OCI-LY3 (cell line): ENCODE data around the gene CD302.

ENCODE experiments used
- H2AFZ ChIP-seq: fragments of 200-600, 300-600 bp; shearing (Covaris generic); 2 replicates; pipeline ENCODE4 v1.6.0; 2014; ENCODE audit warnings: antibody characterized with exemption, low read depth, low read length
- H3K27ac ChIP-seq: fragments of 200-600, 300-600 bp; sonication (generic); 2 replicates; pipeline ENCODE4 v1.5.1; 2014; ENCODE audit warnings: mild to moderate bottlenecking, low read length, moderate library complexity, mixed read lengths
- H3K27me3 ChIP-seq: fragments of 200-600, 300-600 bp; sonication (generic); 2 replicates; pipeline ENCODE4 v1.6.1; 2014; ENCODE audit warnings: low read depth, low read length, mixed read lengths
- H3K36me3 ChIP-seq: fragments of 200-600, 300-600 bp; sonication (generic); replicated peaks from 2 replicates; pipeline ENCODE3; 2014; ENCODE audit warnings: low read depth, low read length, mixed read lengths
- H3K4me1 ChIP-seq: fragments of 300-600, 200-600 bp; sonication (generic); 2 replicates; pipeline ENCODE4 v1.6.1; 2014; ENCODE audit warnings: low read length, mixed read lengths
- H3K4me2 ChIP-seq: fragments of 200-600, 300-600 bp; sonication (generic); 2 replicates; pipeline ENCODE4 v1.6.1; 2014; ENCODE audit warnings: low read length, mixed read lengths
- H3K4me3 ChIP-seq: fragments of 300-600, 200-600 bp; sonication (generic); 2 replicates; pipeline ENCODE4 v1.5.1; 2014; ENCODE audit warnings: antibody characterized with exemption, mild to moderate bottlenecking, low read length, moderate library complexity
- H3K79me2 ChIP-seq: fragments of 300-600, 200-600 bp; shearing (Covaris generic); 2 replicates; pipeline ENCODE4 v1.6.1; 2014; ENCODE audit warnings: mild to moderate bottlenecking, low read length, mixed read lengths
- H3K9ac ChIP-seq: fragments of 300-600, 200-600 bp; shearing (Covaris generic); 2 replicates; pipeline ENCODE4 v1.6.0; 2014; ENCODE audit warnings: mild to moderate bottlenecking, low read length, moderate library complexity
- H3K9me3 ChIP-seq: fragments of 200-600, 300-600 bp; shearing (Covaris generic); 2 replicates; pipeline ENCODE4 v1.6.1; 2014; ENCODE audit warnings: low read length, mixed read lengths; ENCODE audit not compliant: insufficient read depth
- H4K20me1 ChIP-seq: fragments of 200-600, 300-600 bp; sonication (generic); 2 replicates; pipeline ENCODE4 v1.6.1; 2016; ENCODE audit warnings: low read length, mixed read lengths; ENCODE audit not compliant: insufficient read depth
- CTCF ChIP-seq: fragments of 200-600, 300-600 bp; sonication (generic); IDR thresholded peaks from 2 replicates; pipeline ENCODE4 v1.5.1; 2014; ENCODE audit warnings: antibody characterized with exemption, low read length, low read depth
- EZH2phosphoT487 ChIP-seq: fragments of 200-600 bp; shearing (Covaris generic); IDR thresholded peaks from 2 replicates; pipeline ENCODE4 v1.6.1; 2018; ENCODE audit warnings: antibody characterized with exemption, mixed run types, low read depth

The CD302 gene

DNA sequence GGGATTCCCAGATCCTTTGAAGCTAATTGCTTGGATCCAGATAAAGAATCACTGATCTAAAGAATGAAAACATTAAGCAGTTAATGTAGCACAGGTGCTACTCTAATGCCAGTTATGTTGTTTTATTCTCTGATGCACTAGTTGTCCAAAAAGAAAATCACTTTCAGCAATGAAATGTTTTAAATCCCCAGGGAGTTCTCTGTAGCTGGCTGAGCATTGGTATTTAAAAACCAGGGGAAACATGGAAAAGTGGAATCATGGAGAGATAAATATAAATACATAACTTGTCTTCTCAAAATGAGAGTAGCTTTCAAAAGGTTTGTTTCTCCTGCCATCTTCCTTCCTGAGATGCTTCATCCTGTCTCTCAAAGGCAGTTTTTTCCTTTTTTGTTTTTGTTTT, 37.7 kb downstream of the CD302 start:
- H3K9ac ChIP-seq: no peak overlapping the region
- H3K27ac ChIP-seq: no peak overlapping the region
- peaks cover 22% of the 10 kb centered on the region for H4K20me1 ChIP-seq
- H2AFZ ChIP-seq: no peak overlapping the region
- H3K36me3 ChIP-seq: peaks cover 57% of the 10 kb centered on the region
- H3K27me3 ChIP-seq: no peaks in the 10 kb centered on the region
- no peaks in the 10 kb centered on the region for H3K4me1 ChIP-seq
- no peak overlapping the region for H3K4me2 ChIP-seq
- peaks cover 19% of the 10 kb centered on the region for H3K79me2 ChIP-seq
- TF ChIP-seq EZH2phosphoT487: no peak
- TF ChIP-seq CTCF: no peak
- H3K4me3 ChIP-seq: no peak overlapping the region
- no peaks in the 10 kb centered on the region for H3K9me3 ChIP-seq

- no peak overlapping the region for H3K4me2 ChIP-seq
- no peaks in the 10 kb centered on the region for H3K27me3 ChIP-seq
- H3K27ac ChIP-seq: no peak overlapping the region
- no peak overlapping the region for H2AFZ ChIP-seq
- TF ChIP-seq CTCF: no peak
- TF ChIP-seq EZH2phosphoT487: no peak
- H3K4me1 ChIP-seq: no peaks in the 10 kb centered on the region
- peaks cover 30% of the 10 kb centered on the region for H4K20me1 ChIP-seq
- peaks cover 26% of the 10 kb centered on the region for H3K79me2 ChIP-seq
- H3K4me3 ChIP-seq: no peak overlapping the region
- no peak overlapping the region for H3K9ac ChIP-seq
- peaks cover 61% of the 10 kb centered on the region for H3K36me3 ChIP-seq
- no peaks in the 10 kb centered on the region for H3K9me3 ChIP-seq
Measured at GRCh38 chr2:159759577-159759976, 38.4 kb downstream of the CD302 start.

- no peak overlapping the region for H3K4me2 ChIP-seq
- H3K36me3 ChIP-seq: peaks cover 67% of the 10 kb centered on the region
- H2AFZ ChIP-seq: no peak overlapping the region
- no peaks in the 10 kb centered on the region for H3K4me1 ChIP-seq
- H3K9ac ChIP-seq: no peak overlapping the region
- H3K27me3 ChIP-seq: no peaks in the 10 kb centered on the region
- no peak overlapping the region for H3K27ac ChIP-seq
- no peaks in the 10 kb centered on the region for H3K9me3 ChIP-seq
- TF ChIP-seq EZH2phosphoT487: no peak
- no peak for TF ChIP-seq CTCF
- H3K4me3 ChIP-seq: no peak overlapping the region
- peaks cover 38% of the 10 kb centered on the region for H4K20me1 ChIP-seq
- peaks cover 35% of the 10 kb centered on the region for H3K79me2 ChIP-seq
Measured at GRCh38 chr2:159758686-159759085, 39.3 kb downstream of the CD302 start.

GRCh38 chr2:159758239-159758638, 39.8 kb downstream of the CD302 start:
- no peaks in the 10 kb centered on the region for H3K9me3 ChIP-seq
- no peak overlapping the region for H3K4me3 ChIP-seq
- no peaks in the 10 kb centered on the region for H3K27me3 ChIP-seq
- peaks cover 38% of the 10 kb centered on the region for H4K20me1 ChIP-seq
- H3K36me3 ChIP-seq: peaks cover 69% of the 10 kb centered on the region
- peaks cover 40% of the 10 kb centered on the region for H3K79me2 ChIP-seq
- no peak overlapping the region for H3K4me2 ChIP-seq
- H3K27ac ChIP-seq: no peak overlapping the region
- no peak overlapping the region for H3K9ac ChIP-seq
- H3K4me1 ChIP-seq: no peaks in the 10 kb centered on the region
- no peak overlapping the region for H2AFZ ChIP-seq
- TF ChIP-seq EZH2phosphoT487: no peak
- TF ChIP-seq CTCF: no peak
